ENCODE results near the gene XIRP2.

The XIRP2 gene

DNA sequence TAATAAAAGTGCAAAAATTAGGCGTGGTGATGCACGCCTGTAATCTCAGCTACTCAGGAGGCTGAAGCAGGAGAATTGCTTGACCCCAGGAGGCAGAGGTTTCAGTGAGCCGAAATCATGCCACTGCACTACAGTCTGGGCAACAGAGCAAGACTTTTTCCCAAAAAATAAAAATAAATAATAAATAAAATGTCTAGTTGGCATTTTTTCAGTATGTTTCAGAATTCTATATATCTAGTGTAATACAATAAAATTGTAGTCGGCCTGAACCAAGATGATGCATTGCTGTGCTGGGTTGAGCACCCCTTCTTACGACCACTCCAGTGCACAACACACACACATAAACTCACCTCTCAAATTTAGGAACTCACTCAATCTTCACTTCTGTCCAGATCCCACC lies 108.2 kb downstream of the XIRP2 start:
- no peak overlapping the region for H2AFZ ChIP-seq (ENCODE audit: low read depth, low read length)
- H3K9ac ChIP-seq (ENCODE audit: low read length): no peak overlapping the region
- H3K4me1 ChIP-seq (ENCODE audit: low read length): no peaks in the 10 kb centered on the region
- H3K27me3 ChIP-seq (ENCODE audit: low read depth, low read length): no peaks in the 10 kb centered on the region
- no peak overlapping the region for H3K4me2 ChIP-seq (ENCODE audit: low read length)
- H3K36me3 ChIP-seq (replicated peaks; ENCODE audit: low read depth, low read length): no peaks in the 10 kb centered on the region
- no peak overlapping the region for H3K4me3 ChIP-seq (ENCODE audit: low read length)
- H4K20me1 ChIP-seq (ENCODE audit: insufficient read depth, low read length): no peaks in the 10 kb centered on the region
- H3K9me3 ChIP-seq (ENCODE audit: insufficient read depth, low read length): no peaks in the 10 kb centered on the region
- H3K27ac ChIP-seq (ENCODE audit: low read length): no peak overlapping the region
- H3K79me2 ChIP-seq (ENCODE audit: low read length): no peaks in the 10 kb centered on the region
- no peak for TF ChIP-seq CTCF (IDR thresholded peaks at IDR 0.05; ENCODE audit: low read depth, low read length)
- TF ChIP-seq EZH2phosphoT487 (IDR thresholded peaks at IDR 0.05; ENCODE audit: low read depth): no peak

DNA sequence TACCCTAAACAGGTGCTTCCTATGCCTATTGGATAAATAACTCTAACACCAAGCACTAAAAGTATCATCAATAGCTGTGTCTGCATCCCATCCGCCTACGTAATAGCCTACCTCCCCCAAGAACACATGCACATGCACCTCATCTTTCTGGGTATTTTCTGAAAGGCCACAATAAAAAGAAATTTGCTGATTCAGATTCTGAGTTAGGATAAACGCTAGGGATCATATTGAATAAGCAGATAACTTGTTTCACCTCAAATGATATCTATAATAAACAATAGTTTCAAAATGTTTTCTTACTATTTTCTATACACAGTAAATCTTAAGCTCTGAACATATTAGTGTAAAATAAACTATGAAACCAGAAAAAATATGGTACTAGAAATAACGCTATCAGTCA lies 112.9 kb downstream of the XIRP2 start:
- H3K27me3 ChIP-seq (ENCODE audit: low read depth, low read length): no peaks in the 10 kb centered on the region
- H3K9me3 ChIP-seq (ENCODE audit: insufficient read depth, low read length): no peaks in the 10 kb centered on the region
- H3K4me1 ChIP-seq (ENCODE audit: low read length): no peaks in the 10 kb centered on the region
- no peak overlapping the region for H2AFZ ChIP-seq (ENCODE audit: low read depth, low read length)
- no peak overlapping the region for H3K4me2 ChIP-seq (ENCODE audit: low read length)
- H3K27ac ChIP-seq (ENCODE audit: low read length): no peak overlapping the region
- no peak overlapping the region for H3K4me3 ChIP-seq (ENCODE audit: low read length)
- no peaks in the 10 kb centered on the region for H3K36me3 ChIP-seq (replicated peaks; ENCODE audit: low read depth, low read length)
- no peak overlapping the region for H3K9ac ChIP-seq (ENCODE audit: low read length)
- H4K20me1 ChIP-seq (ENCODE audit: insufficient read depth, low read length): no peaks in the 10 kb centered on the region
- no peaks in the 10 kb centered on the region for H3K79me2 ChIP-seq (ENCODE audit: low read length)
- no peak for TF ChIP-seq CTCF (IDR thresholded peaks at IDR 0.05; ENCODE audit: low read depth, low read length)

DNA sequence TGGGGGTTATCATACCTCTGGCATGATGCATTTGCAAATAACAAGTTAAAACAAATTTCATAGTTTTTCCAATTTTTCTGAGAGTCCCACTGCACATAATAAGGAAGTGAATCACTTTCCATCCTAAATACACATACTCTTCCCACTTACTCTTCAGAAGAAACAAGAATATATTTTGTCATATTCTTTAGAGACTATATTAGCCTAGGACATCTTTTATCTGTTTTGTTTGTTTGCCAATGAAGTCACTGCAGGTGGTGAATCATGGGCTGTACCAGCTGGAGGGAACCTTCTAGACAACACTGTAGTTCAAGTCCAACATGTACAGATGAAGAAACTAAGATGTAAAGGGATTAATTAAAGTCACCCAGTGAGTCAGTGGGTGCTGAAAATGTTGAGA lies 116.8 kb downstream of the XIRP2 start:
- H3K4me1 ChIP-seq (ENCODE audit: low read length): no peaks in the 10 kb centered on the region
- no peak overlapping the region for H3K27ac ChIP-seq (ENCODE audit: low read length)
- no peak overlapping the region for H3K4me2 ChIP-seq (ENCODE audit: low read length)
- no peaks in the 10 kb centered on the region for H3K9me3 ChIP-seq (ENCODE audit: insufficient read depth, low read length)
- H4K20me1 ChIP-seq (ENCODE audit: insufficient read depth, low read length): no peaks in the 10 kb centered on the region
- no peak overlapping the region for H3K9ac ChIP-seq (ENCODE audit: low read length)
- no peaks in the 10 kb centered on the region for H3K36me3 ChIP-seq (replicated peaks; ENCODE audit: low read depth, low read length)
- no peak overlapping the region for H3K4me3 ChIP-seq (ENCODE audit: low read length)
- no peaks in the 10 kb centered on the region for H3K79me2 ChIP-seq (ENCODE audit: low read length)
- no peak overlapping the region for H2AFZ ChIP-seq (ENCODE audit: low read depth, low read length)
- TF ChIP-seq EZH2phosphoT487 (IDR thresholded peaks at IDR 0.05; ENCODE audit: low read depth): no peak
- no peak for TF ChIP-seq CTCF (IDR thresholded peaks at IDR 0.05; ENCODE audit: low read depth, low read length)
- H3K27me3 ChIP-seq (ENCODE audit: low read depth, low read length): no peaks in the 10 kb centered on the region

- Histone ChIP-seq H4K20me1 (ENCODE audit: insufficient read depth, low read length) (no peaks in the 10 kb centered on the region), H3K36me3 (replicated peaks; ENCODE audit: low read depth, low read length) (no peaks in the 10 kb centered on the region), H3K4me3 (ENCODE audit: low read length) (no peak overlapping the region), H2AFZ (ENCODE audit: low read depth, low read length) (no peak overlapping the region), H3K4me1 (ENCODE audit: low read length) (no peaks in the 10 kb centered on the region), H3K9ac (ENCODE audit: low read length) (no peak overlapping the region), H3K27me3 (ENCODE audit: low read depth, low read length) (no peaks in the 10 kb centered on the region), H3K27ac (ENCODE audit: low read length) (no peak overlapping the region), H3K4me2 (ENCODE audit: low read length) (no peak overlapping the region), H3K79me2 (ENCODE audit: low read length) (no peaks in the 10 kb centered on the region), H3K9me3 (ENCODE audit: insufficient read depth, low read length) (no peaks in the 10 kb centered on the region)
- TF ChIP-seq CTCF (IDR thresholded peaks at IDR 0.05; ENCODE audit: low read depth, low read length) (no peak), EZH2phosphoT487 (IDR thresholded peaks at IDR 0.05; ENCODE audit: low read depth) (no peak)
Measured at GRCh38 chr2:167013227-167013626, 124.9 kb downstream of the XIRP2 start.
